ENCODE results near the gene ZFP36L1.

GRCh38 chr14:68782091-68782981, 10.5 kb downstream of the ZFP36L1 start:
- no peak for TF ChIP-seq CTCF (IDR thresholded peaks at IDR 0.05)
- TF ChIP-seq EP300 (IDR thresholded peaks at IDR 0.05): no peak
